Prostate gland (tissue), 2 donors: ENCODE results near the gene ADAMTSL3. TPM values are rescaled to one million over a fixed set of nuclear protein-coding genes. Genes with fewer than 3 reads are reported as not detected.

Experiments
- DNase-seq: peaks from one replicate; pipeline ENCODE4 v3.0.0-alpha.2; 2019; ENCODE audit warnings: low spot score
- H3K27ac ChIP-seq, 2 donors: fragments of 200-600 bp; sonication (generic); 2 replicates each; pipeline ENCODE4 v1.5.1; 2017 to 2019
- H3K27me3 ChIP-seq: fragments of 200-600 bp; sonication (generic); replicated peaks from 2 replicates; pipeline ENCODE4 v1.5.1; 2019; ENCODE audit not compliant: insufficient read depth
- H3K36me3 ChIP-seq, 2 donors: fragments of 200-600 bp; sonication (generic); 1 replicate in 1 of 2; 2 replicates in 1 of 2; pipeline versions ENCODE4 v1.5.1 to v1.8.1; 2017 to 2019
- H3K4me1 ChIP-seq: fragments of 200-600 bp; sonication (generic); replicated peaks from 2 replicates; pipeline ENCODE4 v1.5.1; 2019
- H3K4me3 ChIP-seq, 2 donors: fragments of 200-600 bp; sonication (generic); 2 replicates each; pipeline ENCODE4 v1.5.1; 2017 to 2019
- H3K9me3 ChIP-seq: fragments of 200-600 bp; sonication (generic); 2 replicates; pipeline ENCODE4 v1.5.1; 2017
- CTCF ChIP-seq, 4 experiments: fragments of 200-600 bp in 2 of 4; fragments of 450-650 bp in 2 of 4; sonication (generic) in 2 of 4; IDR thresholded peaks; 1 replicate in 3 of 4; 2 replicates in 1 of 4; pipeline ENCODE4 v1.5.1; 2016 to 2019; ENCODE audit warnings: antibody characterized with exemption in 4 of 4, mild to moderate bottlenecking in 2 of 4, moderate library complexity in 2 of 4
- POLR2A ChIP-seq: fragments of 450-650 bp; IDR thresholded peaks from one replicate; pipeline ENCODE4 v1.6.1; 2016; ENCODE audit warnings: antibody characterized with exemption, mild to moderate bottlenecking
- POLR2AphosphoS5 ChIP-seq: sonication (generic); formaldehyde crosslinking; IDR thresholded peaks from one replicate; pipeline ENCODE4 v1.6.1; 2017; ENCODE audit warnings: antibody characterized with exemption
- whole genome bisulfite sequencing: methylation state at CpG from one replicate; pipeline ENCODE4 v1.1.5; 2018; 5-methylcytosine and 5-hydroxymethylcytosine counted together
- intact Hi-C: fragments of 100-400 bp; cut with DNase I; formaldehyde crosslinking; loops from one replicate; pipeline ENCODE4 v1.14.2; 2022
- total RNA-seq, 2 donors: library from RNA; depleted of rRNA; stranded (reverse); fragments of >200 nt; gene quantifications; one replicate each; pipeline ENCODE4 v1.1.0, GENCODE V29; 2016

The ADAMTSL3 gene
- total RNA-seq, 2 donors from 2014 or later: 4.5 to 25.2 TPM

DNA sequence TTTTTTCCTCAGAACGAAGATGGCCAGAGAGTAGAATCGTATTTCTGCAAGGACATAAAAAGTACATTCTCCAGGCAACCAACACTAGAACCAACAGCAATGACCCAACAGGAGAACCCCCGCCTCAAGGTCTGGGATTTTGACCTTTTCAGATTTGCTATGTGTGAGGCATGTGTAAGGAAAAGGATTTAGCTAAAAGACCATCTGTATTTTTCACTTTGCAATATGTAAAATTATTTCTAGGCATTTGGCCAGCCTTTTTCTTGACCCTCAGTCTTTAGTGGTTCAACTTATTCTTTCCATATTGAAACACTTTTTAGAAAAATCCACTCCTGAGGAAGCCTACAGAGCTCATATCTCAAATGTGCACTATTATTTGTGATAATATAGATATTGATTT is 362.4 kb downstream of the ADAMTSL3 start:
- intact Hi-C loops: no loop called here

GRCh38 chr15:84022516-84022915 is 368.6 kb downstream of the ADAMTSL3 start:
- 57% methylated on average over 1 of the region's 1 CpG for WGBS
- H3K9me3 ChIP-seq: no peaks in the 10 kb centered on the region
- no peak overlapping the region for H3K27ac ChIP-seq
- no peaks in the 10 kb centered on the region for H3K4me1 ChIP-seq
- H3K27me3 ChIP-seq: no peaks in the 10 kb centered on the region
- no peaks in the 10 kb centered on the region for H3K36me3 ChIP-seq
- DNase-seq: no peak
- no peak overlapping the region for H3K4me3 ChIP-seq
- intact Hi-C loops: loop anchor here (5.0 kb wide), 1 partner anchor 275 kb away; no protein-coding TSS in a partner anchor
- TF ChIP-seq CTCF (IDR thresholded peaks at IDR 0.05) (no peak), POLR2AphosphoS5 (no peak), POLR2A (no peak)

More for the DNA sequence above, 362.4 kb downstream of the ADAMTSL3 start:
- 86% methylated on average over 3 of the region's 3 CpGs for WGBS
- no peaks in the 10 kb centered on the region for H3K9me3 ChIP-seq
- no peaks in the 10 kb centered on the region for H3K27me3 ChIP-seq
- H3K36me3 ChIP-seq: no peaks in the 10 kb centered on the region
- no peak overlapping the region for H3K4me3 ChIP-seq
- TF ChIP-seq CTCF (IDR thresholded peaks at IDR 0.05): no peak
- no peak for TF ChIP-seq POLR2A
- no peak for TF ChIP-seq POLR2AphosphoS5
- no peak overlapping the region for H3K27ac ChIP-seq
- DNase-seq: no peak
- H3K4me1 ChIP-seq: no peaks in the 10 kb centered on the region

- peak; percentile 24 for DNase-seq
- no peaks in the 10 kb centered on the region for H3K4me1 ChIP-seq
- no peak overlapping the region for H3K4me3 ChIP-seq
- TF ChIP-seq POLR2AphosphoS5 (no peak), CTCF (IDR thresholded peaks at IDR 0.05) (peak in 3 of 4 experiments; percentile 46 to 58 (median 47))
- WGBS: 95% methylated on average over 11 of the region's 11 CpGs
- H3K36me3 ChIP-seq: no peaks in the 10 kb centered on the region
- H3K9me3 ChIP-seq: no peaks in the 10 kb centered on the region
- H3K27ac ChIP-seq: no peak overlapping the region
- intact Hi-C loops: loop anchor here (5.0 kb wide), 1 partner anchor 276 kb away; no protein-coding TSS in a partner anchor
- H3K27me3 ChIP-seq: no peaks in the 10 kb centered on the region
Observed at GRCh38 chr15:84023636-84024035, 369.7 kb downstream of the ADAMTSL3 start.

DNA sequence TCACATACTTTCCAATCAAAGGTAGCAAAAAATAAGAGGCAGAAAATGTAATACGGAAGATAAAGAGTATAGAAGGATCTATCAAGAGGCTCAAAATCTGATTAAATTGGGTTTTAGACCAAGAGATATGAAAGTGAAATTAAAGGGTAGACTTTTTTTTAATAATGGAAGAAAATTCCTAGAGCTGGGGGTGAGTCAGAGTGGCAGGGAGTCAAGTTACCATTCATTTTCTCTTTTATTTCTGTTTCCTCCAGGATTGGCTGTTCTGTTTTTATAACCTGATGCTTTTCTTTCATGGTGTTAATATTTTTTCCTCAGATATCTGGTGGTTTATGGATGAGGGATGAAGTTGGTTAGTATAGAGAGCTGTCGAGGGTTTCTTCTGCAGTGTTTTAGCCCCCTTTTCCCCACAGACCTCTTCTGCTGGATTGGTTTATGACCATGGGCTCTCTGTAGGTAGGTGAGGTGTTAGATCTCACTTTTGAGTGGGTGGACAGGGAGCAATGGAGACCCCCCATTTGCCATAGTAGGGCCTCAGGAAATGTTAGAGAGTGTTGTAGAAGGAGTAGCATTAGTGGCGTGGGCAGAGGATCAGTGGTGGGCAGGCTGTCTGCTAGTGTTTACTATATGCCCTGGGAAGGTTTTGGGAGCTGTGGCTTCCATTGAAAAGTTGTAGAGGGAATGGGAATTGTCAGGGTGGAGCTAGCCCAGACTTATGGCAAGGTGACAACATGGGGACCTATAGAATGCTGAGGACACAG is 380.1 kb downstream of the ADAMTSL3 start:
- no peaks in the 10 kb centered on the region for H3K9me3 ChIP-seq
- WGBS: 93% methylated on average over 3 of the region's 3 CpGs

More for the DNA sequence above, 380.1 kb downstream of the ADAMTSL3 start:
- TF ChIP-seq POLR2AphosphoS5: no peak
- TF ChIP-seq CTCF (IDR thresholded peaks at IDR 0.05): no peak
- TF ChIP-seq POLR2A: no peak
- H3K36me3 ChIP-seq: no peaks in the 10 kb centered on the region
- no peak overlapping the region for H3K4me3 ChIP-seq
- H3K4me1 ChIP-seq: no peaks in the 10 kb centered on the region
- no peaks in the 10 kb centered on the region for H3K27me3 ChIP-seq
- intact Hi-C loops: loop anchor here (2.0 kb wide), 2 partner anchors 461 to 469 kb away; no protein-coding TSS in a partner anchor
- no peak overlapping the region for H3K27ac ChIP-seq
- DNase-seq: no peak
